GM12878 (cell line): ENCODE results near the gene HCN4.

Source experiments
- EGR1 ChIP-seq, 2 experiments: IDR thresholded peaks; 1 replicate in 1 of 2; 2 replicates in 1 of 2; pipeline ENCODE4 v1.6.1; 2011 to 2012; ENCODE audit warnings: low read depth in 2 of 2, low read length in 2 of 2, borderline replicate concordance in 1 of 2, mild to moderate bottlenecking in 1 of 2, moderate library complexity in 1 of 2
- FOXM1 ChIP-seq: IDR thresholded peaks from 2 replicates; pipeline ENCODE4 v1.6.1; 2012; ENCODE audit warnings: low read depth, mild to moderate bottlenecking, inconsistent platforms, low read length, moderate library complexity
- HCFC1 ChIP-seq: fragments of 150-350 bp; IDR thresholded peaks from 2 replicates; pipeline ENCODE4 v1.6.1; 2014; ENCODE audit warnings: low read length
- RCOR1 ChIP-seq: conservative IDR thresholded peaks from 2 replicates; pipeline ENCODE4 v1.6.1; 2012; ENCODE audit warnings: low read depth, low read length, improper control_type of control experiment
- ZBTB40 ChIP-seq: fragments of 450-650 bp; IDR thresholded peaks from 2 replicates; pipeline ENCODE4 v1.6.1; 2016; ENCODE audit warnings: mild to moderate bottlenecking, moderate library complexity, borderline replicate concordance
- ZNF274 ChIP-seq: IDR thresholded peaks from one replicate; pipeline ENCODE4 v1.8.0; 2011; ENCODE audit not compliant: insufficient read length, insufficient read depth
- TF ChIP-seq, protein P1 (sequence below), 3 experiments: IDR thresholded peaks in 2 of 3; conservative IDR thresholded peaks in 1 of 3; 2 replicates each; pipeline ENCODE4 v1.5.1; 2011; ENCODE audit warnings: low read depth in 3 of 3, low read length in 3 of 3, mild to moderate bottlenecking in 3 of 3, control low read depth in 2 of 3, moderate library complexity in 2 of 3, inconsistent platforms in 1 of 3, mixed read lengths in 1 of 3; ENCODE audit not compliant: control insufficient read depth in 2 of 3, insufficient read depth in 1 of 3; ENCODE audit errors: extremely low read depth in 1 of 3
- TF ChIP-seq, protein P2 (sequence below): fragments of 150-350 bp; IDR thresholded peaks from 2 replicates; pipeline ENCODE4 v1.6.1; 2016; ENCODE audit warnings: low read depth, low read length

DNA sequence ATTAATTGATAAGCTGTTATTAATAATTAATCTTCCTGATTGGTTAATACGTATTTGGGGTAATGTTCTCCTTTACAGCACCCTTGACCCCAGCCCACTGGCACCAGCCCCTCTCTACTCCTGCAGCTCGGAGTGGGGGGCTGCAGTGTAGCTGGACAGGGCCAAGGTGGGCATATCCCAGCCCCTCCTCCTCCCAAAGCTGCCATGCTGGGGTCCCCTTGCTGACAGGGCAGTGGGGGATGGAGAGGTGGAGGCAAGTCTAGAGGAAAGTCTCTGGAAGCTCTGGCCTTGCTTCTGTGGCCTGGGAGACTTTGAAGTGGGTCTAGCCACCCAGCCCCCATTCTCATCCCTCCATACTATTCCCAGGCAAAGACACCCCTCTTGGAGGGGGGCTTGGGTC, 35.8 kb downstream of the HCN4 start:
- no peak for TF ChIP-seq EGR1 (IDR thresholded peaks at IDR 0.05; ENCODE audit: borderline replicate concordance in 1 of 2, low read depth in 2 of 2, low read length in 2 of 2)
- no peak for TF ChIP-seq ZBTB40
- TF ChIP-seq ZNF274, result no peak
- TF ChIP-seq, protein P1, sequence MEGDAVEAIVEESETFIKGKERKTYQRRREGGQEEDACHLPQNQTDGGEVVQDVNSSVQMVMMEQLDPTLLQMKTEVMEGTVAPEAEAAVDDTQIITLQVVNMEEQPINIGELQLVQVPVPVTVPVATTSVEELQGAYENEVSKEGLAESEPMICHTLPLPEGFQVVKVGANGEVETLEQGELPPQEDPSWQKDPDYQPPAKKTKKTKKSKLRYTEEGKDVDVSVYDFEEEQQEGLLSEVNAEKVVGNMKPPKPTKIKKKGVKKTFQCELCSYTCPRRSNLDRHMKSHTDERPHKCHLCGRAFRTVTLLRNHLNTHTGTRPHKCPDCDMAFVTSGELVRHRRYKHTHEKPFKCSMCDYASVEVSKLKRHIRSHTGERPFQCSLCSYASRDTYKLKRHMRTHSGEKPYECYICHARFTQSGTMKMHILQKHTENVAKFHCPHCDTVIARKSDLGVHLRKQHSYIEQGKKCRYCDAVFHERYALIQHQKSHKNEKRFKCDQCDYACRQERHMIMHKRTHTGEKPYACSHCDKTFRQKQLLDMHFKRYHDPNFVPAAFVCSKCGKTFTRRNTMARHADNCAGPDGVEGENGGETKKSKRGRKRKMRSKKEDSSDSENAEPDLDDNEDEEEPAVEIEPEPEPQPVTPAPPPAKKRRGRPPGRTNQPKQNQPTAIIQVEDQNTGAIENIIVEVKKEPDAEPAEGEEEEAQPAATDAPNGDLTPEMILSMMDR (IDR thresholded peaks at IDR 0.05 in 2 of 3, conservative IDR thresholded peaks at IDR 0.05 in 1 of 3; ENCODE audit: control insufficient read depth in 2 of 3, extremely low read depth in 1 of 3, insufficient read depth in 1 of 3, low read depth in 3 of 3, low read length in 3 of 3), result no peak
- TF ChIP-seq RCOR1, result no peak
- no peak for TF ChIP-seq FOXM1
- TF ChIP-seq, protein P2, sequence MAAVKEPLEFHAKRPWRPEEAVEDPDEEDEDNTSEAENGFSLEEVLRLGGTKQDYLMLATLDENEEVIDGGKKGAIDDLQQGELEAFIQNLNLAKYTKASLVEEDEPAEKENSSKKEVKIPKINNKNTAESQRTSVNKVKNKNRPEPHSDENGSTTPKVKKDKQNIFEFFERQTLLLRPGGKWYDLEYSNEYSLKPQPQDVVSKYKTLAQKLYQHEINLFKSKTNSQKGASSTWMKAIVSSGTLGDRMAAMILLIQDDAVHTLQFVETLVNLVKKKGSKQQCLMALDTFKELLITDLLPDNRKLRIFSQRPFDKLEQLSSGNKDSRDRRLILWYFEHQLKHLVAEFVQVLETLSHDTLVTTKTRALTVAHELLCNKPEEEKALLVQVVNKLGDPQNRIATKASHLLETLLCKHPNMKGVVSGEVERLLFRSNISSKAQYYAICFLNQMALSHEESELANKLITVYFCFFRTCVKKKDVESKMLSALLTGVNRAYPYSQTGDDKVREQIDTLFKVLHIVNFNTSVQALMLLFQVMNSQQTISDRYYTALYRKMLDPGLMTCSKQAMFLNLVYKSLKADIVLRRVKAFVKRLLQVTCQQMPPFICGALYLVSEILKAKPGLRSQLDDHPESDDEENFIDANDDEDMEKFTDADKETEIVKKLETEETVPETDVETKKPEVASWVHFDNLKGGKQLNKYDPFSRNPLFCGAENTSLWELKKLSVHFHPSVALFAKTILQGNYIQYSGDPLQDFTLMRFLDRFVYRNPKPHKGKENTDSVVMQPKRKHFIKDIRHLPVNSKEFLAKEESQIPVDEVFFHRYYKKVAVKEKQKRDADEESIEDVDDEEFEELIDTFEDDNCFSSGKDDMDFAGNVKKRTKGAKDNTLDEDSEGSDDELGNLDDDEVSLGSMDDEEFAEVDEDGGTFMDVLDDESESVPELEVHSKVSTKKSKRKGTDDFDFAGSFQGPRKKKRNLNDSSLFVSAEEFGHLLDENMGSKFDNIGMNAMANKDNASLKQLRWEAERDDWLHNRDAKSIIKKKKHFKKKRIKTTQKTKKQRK, result no peak
- TF ChIP-seq HCFC1, result no peak
